SK-N-SH treated with all-trans-retinoic acid at 6 μM for 48 hours (cell line): Measurements from ENCODE around the gene PIGP.

Experiments used
- ARNTL ChIP-seq: fragments of 450-650 bp; formaldehyde crosslinking; IDR thresholded peaks from 2 replicates; pipeline ENCODE4 v1.5.0; 2020; ENCODE audit warnings: low read depth, mild to moderate bottlenecking, moderate library complexity, borderline replicate concordance
- ZNF565 ChIP-seq: fragments of 450-650 bp; formaldehyde crosslinking; conservative IDR thresholded peaks from 2 replicates; pipeline ENCODE4 v1.5.0; 2020; ENCODE audit warnings: low read depth, mild to moderate bottlenecking, moderate library complexity
- TF ChIP-seq, protein P1 (sequence below): fragments of 250-450 bp; sonication (Bioruptor Pico); IDR thresholded peaks from 2 replicates; pipeline ENCODE4 v1.8.0; 2020; ENCODE audit warnings: mild to moderate bottlenecking, moderate library complexity, borderline replicate concordance

GRCh38 chr21:37119421-37120218, 46.7 kb upstream of the PIGP start:
- TF ChIP-seq ARNTL (CRISPR knock-in tag) (no peak), ZNF565 (CRISPR knock-in tag) (no peak)
- TF ChIP-seq, protein P1, sequence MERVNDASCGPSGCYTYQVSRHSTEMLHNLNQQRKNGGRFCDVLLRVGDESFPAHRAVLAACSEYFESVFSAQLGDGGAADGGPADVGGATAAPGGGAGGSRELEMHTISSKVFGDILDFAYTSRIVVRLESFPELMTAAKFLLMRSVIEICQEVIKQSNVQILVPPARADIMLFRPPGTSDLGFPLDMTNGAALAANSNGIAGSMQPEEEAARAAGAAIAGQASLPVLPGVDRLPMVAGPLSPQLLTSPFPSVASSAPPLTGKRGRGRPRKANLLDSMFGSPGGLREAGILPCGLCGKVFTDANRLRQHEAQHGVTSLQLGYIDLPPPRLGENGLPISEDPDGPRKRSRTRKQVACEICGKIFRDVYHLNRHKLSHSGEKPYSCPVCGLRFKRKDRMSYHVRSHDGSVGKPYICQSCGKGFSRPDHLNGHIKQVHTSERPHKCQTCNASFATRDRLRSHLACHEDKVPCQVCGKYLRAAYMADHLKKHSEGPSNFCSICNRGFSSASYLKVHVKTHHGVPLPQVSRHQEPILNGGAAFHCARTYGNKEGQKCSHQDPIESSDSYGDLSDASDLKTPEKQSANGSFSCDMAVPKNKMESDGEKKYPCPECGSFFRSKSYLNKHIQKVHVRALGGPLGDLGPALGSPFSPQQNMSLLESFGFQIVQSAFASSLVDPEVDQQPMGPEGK (CRISPR knock-in tag), result no peak
